Fibroblast of peridontal ligament (primary cell): ENCODE results near the gene PEX16.
A peak's percentile ranks its signal among the peaks of the same experiment; 100 is the strongest.

Experiments used
- DNase-seq: peaks from one replicate; pipeline ENCODE4 v3.0.0-alpha.2; 2010; ENCODE audit errors: extremely low read depth

Gene PEX16

DNA sequence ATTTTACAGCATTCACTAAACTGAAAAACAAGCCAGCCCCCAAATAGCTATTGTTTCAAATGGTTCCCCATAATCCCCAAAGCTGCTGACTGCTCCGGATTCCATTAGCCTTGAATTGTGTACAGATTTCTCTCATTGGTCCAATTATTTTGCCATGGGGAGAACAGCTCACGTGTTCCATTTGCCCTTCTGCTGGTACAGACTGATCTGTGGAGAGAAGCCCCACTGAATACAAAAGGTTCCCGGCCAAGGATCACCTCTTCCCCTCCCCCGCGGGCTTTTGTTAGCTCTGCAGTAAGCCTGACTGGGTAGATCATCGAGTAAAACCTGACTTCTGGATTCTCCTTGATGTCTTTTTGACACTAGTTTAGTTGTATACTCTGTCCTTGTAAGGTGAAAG, 41.3 kb downstream of the PEX16 start:
- no peak for DNase-seq

DNA sequence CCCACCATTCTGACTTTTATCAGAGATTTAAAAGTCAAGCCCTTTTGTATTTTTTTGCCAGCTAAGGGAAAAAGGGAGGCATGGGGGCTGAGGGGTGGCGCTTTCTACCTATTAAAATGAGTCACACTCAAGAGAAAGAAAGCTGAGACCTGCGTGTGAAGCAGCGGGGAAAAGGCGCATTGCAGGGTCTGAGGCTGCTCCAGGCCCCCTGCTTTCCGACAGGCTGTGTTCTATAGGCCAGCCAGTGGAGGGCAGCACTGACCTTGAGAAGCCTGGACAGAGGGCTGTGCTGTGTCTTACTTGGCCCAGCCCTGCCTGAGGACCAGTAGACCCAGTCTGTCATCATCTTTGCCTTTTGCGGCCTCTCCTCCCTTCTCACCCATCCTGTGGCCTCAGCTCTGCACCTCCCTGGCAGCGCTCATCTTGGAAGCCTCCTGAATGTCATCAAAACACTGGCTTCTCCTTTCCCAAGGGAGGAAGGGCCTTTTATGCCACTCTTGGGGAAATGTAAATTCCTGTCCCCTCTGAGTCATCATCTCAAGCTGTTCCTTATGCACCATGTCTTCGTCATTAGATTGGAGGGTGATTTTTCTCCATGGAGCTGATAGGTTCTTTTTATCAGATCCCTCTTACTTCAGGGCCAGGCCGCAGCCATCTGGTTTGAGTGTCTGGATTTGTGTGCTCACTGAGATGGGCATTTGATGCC, 44.9 kb downstream of the PEX16 start:
- DNase-seq = peak; percentile 64

DNA sequence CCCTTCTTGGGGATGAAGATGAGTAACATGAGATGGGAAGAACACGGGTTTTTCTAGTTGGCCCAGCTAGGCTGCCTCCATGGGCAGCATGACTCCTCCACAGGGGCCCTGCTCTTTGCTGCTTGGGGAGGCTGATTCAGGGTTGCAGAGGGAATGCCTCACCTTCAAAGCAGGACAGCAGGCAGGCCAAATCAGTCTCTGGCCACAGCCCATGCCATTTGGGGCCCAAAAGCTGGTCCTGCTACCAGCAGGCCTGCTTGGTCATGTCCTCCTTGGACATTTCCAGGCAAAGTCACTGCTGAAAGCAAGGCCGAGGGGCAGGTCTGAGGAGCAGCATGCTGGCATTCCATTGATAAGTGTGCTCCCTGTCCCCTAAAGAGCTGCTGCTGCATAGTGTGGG, 46.0 kb downstream of the PEX16 start:
- DNase-seq = no peak

DNA sequence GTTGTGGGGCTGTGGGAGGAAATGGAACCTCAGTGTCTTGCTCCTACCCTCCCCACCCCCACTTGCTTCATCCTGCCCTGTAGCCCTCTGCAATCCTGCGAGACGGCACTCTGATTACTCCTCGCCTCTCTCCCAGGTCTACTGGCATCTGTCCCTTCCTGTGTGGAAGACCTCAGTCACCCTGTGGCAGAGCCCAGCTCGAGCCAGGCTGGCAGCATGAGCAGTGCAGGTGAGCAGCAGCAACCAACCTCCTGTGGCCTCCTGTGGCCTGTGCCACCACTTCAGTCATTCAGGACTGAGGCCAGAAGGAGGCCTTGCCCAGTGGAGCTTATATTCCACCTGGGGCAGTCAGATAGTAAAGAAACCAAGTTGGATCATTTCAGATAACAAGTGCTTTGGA, 47.0 kb downstream of the PEX16 start:
- no peak for DNase-seq

DNA sequence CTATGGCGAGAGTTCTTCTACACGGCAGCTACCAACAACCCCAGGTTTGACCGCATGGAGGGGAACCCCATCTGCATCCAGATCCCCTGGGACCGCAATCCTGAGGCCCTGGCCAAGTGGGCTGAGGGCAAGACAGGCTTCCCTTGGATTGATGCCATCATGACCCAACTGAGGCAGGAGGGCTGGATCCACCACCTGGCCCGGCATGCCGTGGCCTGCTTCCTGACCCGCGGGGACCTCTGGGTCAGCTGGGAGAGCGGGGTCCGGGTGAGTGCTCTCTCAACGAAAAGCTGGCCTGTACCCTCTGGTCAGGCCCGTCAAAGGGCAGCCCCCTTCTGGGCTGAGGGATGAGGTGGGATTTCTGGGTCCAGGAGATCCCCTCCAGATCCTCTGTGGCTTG, 48.1 kb downstream of the PEX16 start:
- no peak for DNase-seq

DNA sequence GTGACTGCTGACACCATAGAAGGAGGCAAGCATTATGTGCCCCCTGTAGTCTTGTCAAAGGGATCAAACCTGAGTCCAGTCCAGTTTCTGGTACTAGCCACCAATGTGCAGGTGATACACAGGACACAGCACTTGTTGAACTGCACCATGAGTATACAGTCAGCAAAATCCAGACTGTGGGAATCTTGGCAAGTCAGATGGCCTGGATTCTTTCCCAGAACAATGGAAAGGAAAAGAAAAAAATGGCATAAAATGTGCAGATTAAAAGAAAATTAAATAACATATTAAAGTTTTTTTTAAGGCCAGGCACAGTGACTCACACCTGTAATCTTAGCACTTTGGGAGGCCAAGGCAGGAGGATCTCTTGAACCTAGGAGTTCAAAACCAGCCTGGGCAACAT, 53.6 kb downstream of the PEX16 start:
- peak; percentile 43 for DNase-seq

DNA sequence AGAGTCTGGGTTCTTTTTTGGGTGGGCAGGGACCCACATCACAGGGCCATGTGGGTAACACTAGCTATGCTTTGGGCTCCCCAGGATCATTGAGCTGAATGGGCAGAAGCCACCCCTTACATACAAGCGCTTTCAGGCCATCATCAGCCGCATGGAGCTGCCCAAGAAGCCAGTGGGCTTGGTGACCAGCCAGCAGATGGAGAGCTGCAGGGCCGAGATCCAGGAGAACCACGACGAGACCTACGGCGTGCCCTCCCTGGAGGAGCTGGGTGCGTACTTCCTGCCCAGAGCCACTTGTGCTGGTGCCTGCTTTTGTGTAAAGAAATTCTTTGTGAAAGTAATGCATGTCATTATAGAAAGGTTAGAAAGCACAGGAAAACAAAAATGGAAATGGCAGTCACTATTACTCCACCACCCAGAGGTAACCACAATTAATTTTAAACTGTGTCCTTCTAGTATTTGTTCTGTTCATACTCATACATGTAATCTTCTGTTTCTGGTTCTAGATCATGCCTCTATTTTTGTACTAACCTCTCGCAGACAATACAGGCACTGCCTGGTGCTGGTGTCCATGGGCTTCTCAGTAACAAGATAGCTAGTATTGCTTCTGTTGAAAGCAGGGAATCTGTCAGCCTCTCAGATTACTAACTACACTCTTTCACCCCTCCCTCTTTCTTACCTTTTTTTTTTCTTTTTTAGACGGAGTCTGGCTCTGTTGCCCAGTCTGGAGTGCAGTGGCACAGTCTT, 56.7 kb downstream of the PEX16 start:
- DNase-seq = no peak

DNA sequence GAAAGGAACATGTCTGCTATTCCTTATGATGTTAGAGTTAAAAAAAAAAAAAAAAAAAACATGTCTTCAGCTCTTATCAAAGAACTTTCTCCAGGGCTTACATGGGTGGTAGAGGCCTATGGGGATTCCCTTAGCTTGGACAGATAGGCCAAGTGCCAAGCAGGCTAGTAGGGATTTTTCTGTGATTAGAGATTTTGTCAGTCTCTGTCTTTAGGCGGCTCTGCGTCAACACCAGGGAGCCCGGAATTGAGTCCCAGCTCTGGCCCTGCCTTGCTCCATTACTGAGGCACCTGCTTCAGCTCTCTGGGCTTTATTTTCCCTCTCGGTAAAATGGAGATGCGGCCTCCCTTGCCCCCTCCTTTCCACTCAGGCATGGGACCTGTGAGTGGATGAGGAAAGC, 57.3 kb downstream of the PEX16 start:
- no peak for DNase-seq
